ENCODE results near the gene ARHGAP33. TPM values are rescaled to one million over a fixed set of nuclear protein-coding genes. Genes with fewer than 3 reads are reported as not detected.
A peak's percentile ranks its signal among the peaks of the same experiment; 100 is the strongest.

Gene ARHGAP33
- total and polyA plus RNA-seq, 2 of the 8 experiments (the other 6 are each of a cell fraction or from before 2014, with no cell fraction given), result 6.5 to 25.2 TPM

DNA sequence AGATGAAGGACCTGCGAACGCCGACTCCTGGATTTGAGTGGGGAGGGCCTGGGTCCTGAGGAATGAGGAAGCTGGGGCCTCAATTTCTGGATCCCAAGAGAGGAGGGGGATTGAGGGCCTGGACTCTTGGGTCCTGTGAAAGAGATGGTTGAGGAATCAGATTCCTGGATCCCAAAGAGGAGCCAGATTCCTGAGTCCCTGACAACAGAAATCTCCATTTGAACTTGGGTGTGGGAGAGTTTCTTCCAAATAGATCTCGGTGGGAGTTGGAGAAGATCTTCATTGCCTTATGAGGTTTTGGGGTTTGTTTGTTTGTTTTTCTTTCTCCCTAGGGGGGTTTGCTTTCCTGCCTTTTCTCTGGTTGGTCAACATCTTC is 29.3 kb upstream of the ARHGAP33 start:
- no peak overlapping the region for H2BK120ac ChIP-seq (replicated peaks; ENCODE audit: low read depth, low read length)
- H3K4ac ChIP-seq (replicated peaks; ENCODE audit: insufficient read length, low read depth, low read length), result no peak overlapping the region
- H2BK15ac ChIP-seq (ENCODE audit: low read length), result no peak overlapping the region
- DNase-seq (ENCODE audit: low read depth in 1 of 2, low spot score in 2 of 2), result no peak
- no peak overlapping the region for H2BK20ac ChIP-seq (ENCODE audit: low read length)
- 70% methylated on average over 1 of the region's 4 CpGs; no CpG with 5 or more reads in 1 of the 2 experiments for WGBS, 2 experiments (ENCODE audit: extremely low coverage in 1 of 2, insufficient coverage in 1 of 2, insufficient read length in 1 of 2, insufficient replicate concordance in 2 of 2, low coverage in 1 of 2, low lambda C conversion rate in 2 of 2, missing lambda C conversion rate in 1 of 2)
- H4K91ac ChIP-seq (replicated peaks; ENCODE audit: insufficient read length, low read length), result no peak overlapping the region
- peak overlapping the region in 3 of 4 experiments; percentile 41 to 82 (median 51); a peak in 3 of 7 replicates for H3K9ac ChIP-seq (replicated peaks in 1 of 4; ENCODE audit: extremely low read depth in 1 of 4, low read depth in 3 of 4, low read length in 3 of 4)
- peak overlapping the region; percentile 59 to 69 for H3K4me2 ChIP-seq (ENCODE audit: insufficient read depth in 1 of 2, low read depth in 2 of 2, low read length in 2 of 2)
- H2AFZ ChIP-seq (ENCODE audit: low read length), result no peak overlapping the region
- no peak overlapping the region for H2AK5ac ChIP-seq (ENCODE audit: low read depth, low read length)
- H3K27me3 ChIP-seq (replicated peaks in 1 of 4; ENCODE audit: control insufficient read depth in 3 of 4, extremely low read depth in 1 of 4, insufficient read depth in 3 of 4, low read length in 3 of 4), result no peaks in the 10 kb centered on the region
- no peak for FAIRE-seq
- no peak overlapping the region for H3K14ac ChIP-seq (ENCODE audit: insufficient read length)
- H3K4me1 ChIP-seq (replicated peaks in 1 of 4; ENCODE audit: control insufficient read depth in 3 of 4, insufficient read depth in 4 of 4, low read length in 3 of 4), result peaks cover 0 to 4% (median 2%) of the 10 kb centered on the region in 4 experiments; a peak in 3 of 7 replicates
- H3K36me3 ChIP-seq (ENCODE audit: control insufficient read depth in 2 of 4, insufficient read depth in 4 of 4, low read length in 3 of 4), result peaks cover 0 to 2% (median 0%) of the 10 kb centered on the region in 4 experiments; a peak in 1 of 8 replicates
- H3K23ac ChIP-seq (ENCODE audit: insufficient read length), result no peak overlapping the region
- H4K20me1 ChIP-seq (replicated peaks in 1 of 2; ENCODE audit: control insufficient read depth in 1 of 2, insufficient read depth in 2 of 2, low read length in 2 of 2), result peaks cover 0 to 2% of the 10 kb centered on the region in 2 experiments
- H3K56ac ChIP-seq (replicated peaks; ENCODE audit: insufficient read length, low read depth, low read length), result peak overlapping the region; percentile 54
- POLR2A ChIA-PET (ENCODE audit: partially characterized antibody), result interaction anchor here (0.9 to 2.7 kb wide), 17 partner anchors 9 to 268 kb away, joined by 3 to 23 read pairs (median 5); partner anchors contain the start of genes ALKBH6, ARHGAP33, HSPB6 and KIRREL2
- peak overlapping the region; percentile 65 to 95 (median 82) for H3K4me3 ChIP-seq (ENCODE audit: extremely low read depth in 1 of 4, insufficient read depth in 2 of 4, low read depth in 3 of 4, low read length in 4 of 4)
- CTCF ChIA-PET (ENCODE audit: partially characterized antibody), result interaction anchor here (0.9 kb wide), 2 partner anchors 74 to 148 kb away, joined by 3 read pairs; no protein-coding TSS in a partner anchor
- H3K23me2 ChIP-seq (ENCODE audit: low read depth, low read length), result peaks cover 12% of the 10 kb centered on the region
- peaks cover 0 to 7% of the 10 kb centered on the region in 2 experiments; a peak in 1 of 4 replicates for H3K79me2 ChIP-seq (ENCODE audit: control insufficient read depth in 1 of 2, insufficient read depth in 2 of 2, low read length in 2 of 2)
- peak overlapping the region; percentile 66; the same call in 1 of the 2 replicates for H2BK5ac ChIP-seq (ENCODE audit: low read depth, low read length)
- no peak overlapping the region for H3K18ac ChIP-seq (ENCODE audit: extremely low read depth, low read length)
- H2BK12ac ChIP-seq (ENCODE audit: low read depth, low read length), result no peak overlapping the region
- no peak overlapping the region for H4K8ac ChIP-seq (ENCODE audit: extremely low read depth, insufficient read depth, low read length)
- no peaks in the 10 kb centered on the region for H3K9me3 ChIP-seq (ENCODE audit: insufficient read depth in 2 of 2, low read depth in 1 of 2, low read length in 1 of 2)
- H4K5ac ChIP-seq (ENCODE audit: insufficient read length, low read depth, low read length), result no peak overlapping the region
- H3K79me1 ChIP-seq (ENCODE audit: low read depth, low read length), result no peaks in the 10 kb centered on the region; the same call in none of the 2 replicates
- no peak overlapping the region for H3K27ac ChIP-seq (ENCODE audit: low read depth, low read length)
- TF ChIP-seq, protein P1, sequence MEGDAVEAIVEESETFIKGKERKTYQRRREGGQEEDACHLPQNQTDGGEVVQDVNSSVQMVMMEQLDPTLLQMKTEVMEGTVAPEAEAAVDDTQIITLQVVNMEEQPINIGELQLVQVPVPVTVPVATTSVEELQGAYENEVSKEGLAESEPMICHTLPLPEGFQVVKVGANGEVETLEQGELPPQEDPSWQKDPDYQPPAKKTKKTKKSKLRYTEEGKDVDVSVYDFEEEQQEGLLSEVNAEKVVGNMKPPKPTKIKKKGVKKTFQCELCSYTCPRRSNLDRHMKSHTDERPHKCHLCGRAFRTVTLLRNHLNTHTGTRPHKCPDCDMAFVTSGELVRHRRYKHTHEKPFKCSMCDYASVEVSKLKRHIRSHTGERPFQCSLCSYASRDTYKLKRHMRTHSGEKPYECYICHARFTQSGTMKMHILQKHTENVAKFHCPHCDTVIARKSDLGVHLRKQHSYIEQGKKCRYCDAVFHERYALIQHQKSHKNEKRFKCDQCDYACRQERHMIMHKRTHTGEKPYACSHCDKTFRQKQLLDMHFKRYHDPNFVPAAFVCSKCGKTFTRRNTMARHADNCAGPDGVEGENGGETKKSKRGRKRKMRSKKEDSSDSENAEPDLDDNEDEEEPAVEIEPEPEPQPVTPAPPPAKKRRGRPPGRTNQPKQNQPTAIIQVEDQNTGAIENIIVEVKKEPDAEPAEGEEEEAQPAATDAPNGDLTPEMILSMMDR (IDR thresholded peaks at IDR 0.05; ENCODE audit: control extremely low read depth in 1 of 3, insufficient read depth in 1 of 3, low read depth in 1 of 3, low read length in 3 of 3), result no peak
- TF ChIP-seq SP2 (IDR thresholded peaks at IDR 0.05; ENCODE audit: low read length) (no peak), SAP30 (IDR thresholded peaks at IDR 0.05; ENCODE audit: insufficient read depth, insufficient replicate concordance, low read length) (no peak), SIX5 (IDR thresholded peaks at IDR 0.05; ENCODE audit: low read depth, low read length) (no peak), RBBP5 (IDR thresholded peaks at IDR 0.05; ENCODE audit: borderline replicate concordance, low read depth, low read length) (no peak), CREB1 (IDR thresholded peaks at IDR 0.05) (no peak), YY1 (IDR thresholded peaks at IDR 0.05; ENCODE audit: low read depth, low read length) (no peak), EP300 (IDR thresholded peaks at IDR 0.05; ENCODE audit: borderline replicate concordance in 1 of 2, low read depth in 2 of 2, low read length in 2 of 2) (no peak), TAF7 (optimal IDR thresholded peaks at IDR 0.05; ENCODE audit: borderline replicate concordance, low read depth, low read length) (no peak), JUN (IDR thresholded peaks at IDR 0.05; ENCODE audit: low read depth, low read length) (no peak)
